ENCODE results near the gene PGAM1. TPM values are rescaled to one million over a fixed set of nuclear protein-coding genes. Genes with fewer than 3 reads are reported as not detected.

The PGAM1 gene
- total RNA-seq, 4 donors from 2014 or later = 94.5 to 216 (median 124) TPM

- intact Hi-C loops (cut with DNase I; ENCODE audit: low total_unique reads) = no loop called here
- in situ Hi-C loops (cut with MboI; ENCODE audit: low pct_ligation_motif_present in 1 of 4, low pct_unique_long_range_greater_than_20kb in 1 of 4, low sequenced_read_pairs in 3 of 4) = no loop called here
These were observed 56.4 kb downstream of the PGAM1 start for GRCh38 chr10:97482381-97482780.

More at GRCh38 chr10:97482381-97482780, 56.4 kb downstream of the PGAM1 start:
- TF ChIP-seq EP300 (IDR thresholded peaks at IDR 0.05; ENCODE audit: low read depth) (no peak), POLR2A (IDR thresholded peaks at IDR 0.05) (no peak), CTCF (IDR thresholded peaks at IDR 0.05) (no peak), POLR2AphosphoS5 (IDR thresholded peaks at IDR 0.05) (no peak)
- no peaks in the 10 kb centered on the region for H3K27me3 ChIP-seq
- DNase-seq = no peak
- whole genome bisulfite sequencing, 2 donors (ENCODE audit: low coverage in 1 of 2) = 92% methylated on average over 1 of the region's 1 CpG; no CpG with 5 or more reads in 1 of the 2 donors
- no peaks in the 10 kb centered on the region for H3K9me3 ChIP-seq
- H3K4me1 ChIP-seq = peaks cover 0 to 5% (median 0%) of the 10 kb centered on the region in 4 donors
- peaks cover 0 to 32% (median 14%) of the 10 kb centered on the region in 4 donors for H3K36me3 ChIP-seq
- no peak overlapping the region for H3K27ac ChIP-seq
- H3K4me3 ChIP-seq = no peak overlapping the region

Small RNA genes lying within 50 kb of the gene (small RNA-seq; reads per million reads assigned to genes)
- 0 reads per million in 4 donors for gene RF00019

Other genes with a start within 250 kb of the PGAM1 start
- 1 to 10 TPM in 1 of 4 donors, under 1 TPM in 2, not detected in 1; 0.27 to 1.9 (median 0.32) TPM for gene SLIT1, start 240.2 kb upstream of the PGAM1 start, total RNA-seq
- 1 to 10 TPM; 4.5 to 8.4 (median 7.4) TPM for gene ARHGAP19, start 133.6 kb upstream of the PGAM1 start, total RNA-seq
- 10 to 100 TPM in 2 of 4 donors, 1 to 10 TPM in 2; 5.8 to 15.7 (median 10.3) TPM for gene FRAT1, start 106.9 kb upstream of the PGAM1 start, total RNA-seq
- gene FRAT2, start 91.5 kb upstream of the PGAM1 start, total RNA-seq = 10 to 100 TPM; 46.4 to 72.2 (median 54.6) TPM
- gene RRP12, start 24.9 kb upstream of the PGAM1 start, total RNA-seq = 10 to 100 TPM in 3 of 4 donors, 1 to 10 TPM in 1; 5.7 to 14.0 (median 11.5) TPM
- 100 to 1,000 TPM in 1 of 4 donors, 10 to 100 TPM in 2, 1 to 10 TPM in 1; 2.6 to 315 (median 26.1) TPM for gene EXOSC1, start 19.8 kb downstream of the PGAM1 start, total RNA-seq
- gene ZDHHC16, start 20.0 kb downstream of the PGAM1 start, total RNA-seq = 10 to 100 TPM; 10.8 to 36.2 (median 32.7) TPM
- gene MMS19, start 72.2 kb downstream of the PGAM1 start, total RNA-seq = 100 to 1,000 TPM in 3 of 4 donors, 10 to 100 TPM in 1; 62.8 to 116 (median 106) TPM
- 1 to 10 TPM in 3 of 4 donors, under 1 TPM in 1; 0.40 to 4.1 (median 3.2) TPM for gene UBTD1, start 72.7 kb downstream of the PGAM1 start, total RNA-seq
- gene ANKRD2, start 146.6 kb downstream of the PGAM1 start, total RNA-seq = not detected
- not detected for gene HOGA1, start 158.2 kb downstream of the PGAM1 start, total RNA-seq
- not detected for gene C10orf62, start 163.5 kb downstream of the PGAM1 start, total RNA-seq
- gene MORN4, start 207.3 kb downstream of the PGAM1 start, total RNA-seq = 1 to 10 TPM in 1 of 4 donors, under 1 TPM in 2, not detected in 1; 0.95 to 1.8 (median 0.96) TPM
- 10 to 100 TPM in 2 of 4 donors, 1 to 10 TPM in 2; 7.6 to 19.1 (median 11.3) TPM for gene PI4K2A, start 214.5 kb downstream of the PGAM1 start, total RNA-seq